IgD-negative memory B cell (primary cell): Measurements from ENCODE around the gene DNAH12. TPM values are rescaled to one million over a fixed set of nuclear protein-coding genes. Genes with fewer than 3 reads are reported as not detected.

Experiments
- H3K27ac Mint-ChIP-seq, 3 donors: one replicate each; pipeline ENCODE4 v1.8.0; 2020 to 2022; ENCODE audit warnings: mild to moderate bottlenecking in 3 of 3, mixed read lengths in 3 of 3, moderate library complexity in 1 of 3
- H3K27me3 Mint-ChIP-seq: one replicate; pipeline ENCODE4 v1.8.0; 2021; ENCODE audit warnings: mixed read lengths
- H3K36me3 Mint-ChIP-seq: one replicate; pipeline ENCODE4 v1.8.0; 2020; ENCODE audit warnings: mild to moderate bottlenecking, mixed read lengths
- H3K4me1 Mint-ChIP-seq, 3 donors: one replicate each; pipeline ENCODE4 v1.8.0; 2020 to 2022; ENCODE audit warnings: mixed read lengths in 3 of 3, mild to moderate bottlenecking in 1 of 3
- H3K4me3 Mint-ChIP-seq, 4 donors: one replicate each; pipeline ENCODE4 v1.8.0; 2020 to 2022; ENCODE audit warnings: mild to moderate bottlenecking in 4 of 4, mixed read lengths in 4 of 4, moderate library complexity in 3 of 4
- H3K9me3 Mint-ChIP-seq, 3 donors: one replicate each; pipeline ENCODE4 v1.8.0; 2020 to 2021; ENCODE audit warnings: mixed read lengths in 3 of 3, mild to moderate bottlenecking in 1 of 3
- polyA plus RNA-seq: library from polyadenylated mRNA; unstranded; fragments of 300-500 nt; fragmentation: Illumina TruSeq; gene quantifications from one replicate; pipeline ENCODE4 v1.2.3, GENCODE V29; 2021

DNAH12 gene, protein sequence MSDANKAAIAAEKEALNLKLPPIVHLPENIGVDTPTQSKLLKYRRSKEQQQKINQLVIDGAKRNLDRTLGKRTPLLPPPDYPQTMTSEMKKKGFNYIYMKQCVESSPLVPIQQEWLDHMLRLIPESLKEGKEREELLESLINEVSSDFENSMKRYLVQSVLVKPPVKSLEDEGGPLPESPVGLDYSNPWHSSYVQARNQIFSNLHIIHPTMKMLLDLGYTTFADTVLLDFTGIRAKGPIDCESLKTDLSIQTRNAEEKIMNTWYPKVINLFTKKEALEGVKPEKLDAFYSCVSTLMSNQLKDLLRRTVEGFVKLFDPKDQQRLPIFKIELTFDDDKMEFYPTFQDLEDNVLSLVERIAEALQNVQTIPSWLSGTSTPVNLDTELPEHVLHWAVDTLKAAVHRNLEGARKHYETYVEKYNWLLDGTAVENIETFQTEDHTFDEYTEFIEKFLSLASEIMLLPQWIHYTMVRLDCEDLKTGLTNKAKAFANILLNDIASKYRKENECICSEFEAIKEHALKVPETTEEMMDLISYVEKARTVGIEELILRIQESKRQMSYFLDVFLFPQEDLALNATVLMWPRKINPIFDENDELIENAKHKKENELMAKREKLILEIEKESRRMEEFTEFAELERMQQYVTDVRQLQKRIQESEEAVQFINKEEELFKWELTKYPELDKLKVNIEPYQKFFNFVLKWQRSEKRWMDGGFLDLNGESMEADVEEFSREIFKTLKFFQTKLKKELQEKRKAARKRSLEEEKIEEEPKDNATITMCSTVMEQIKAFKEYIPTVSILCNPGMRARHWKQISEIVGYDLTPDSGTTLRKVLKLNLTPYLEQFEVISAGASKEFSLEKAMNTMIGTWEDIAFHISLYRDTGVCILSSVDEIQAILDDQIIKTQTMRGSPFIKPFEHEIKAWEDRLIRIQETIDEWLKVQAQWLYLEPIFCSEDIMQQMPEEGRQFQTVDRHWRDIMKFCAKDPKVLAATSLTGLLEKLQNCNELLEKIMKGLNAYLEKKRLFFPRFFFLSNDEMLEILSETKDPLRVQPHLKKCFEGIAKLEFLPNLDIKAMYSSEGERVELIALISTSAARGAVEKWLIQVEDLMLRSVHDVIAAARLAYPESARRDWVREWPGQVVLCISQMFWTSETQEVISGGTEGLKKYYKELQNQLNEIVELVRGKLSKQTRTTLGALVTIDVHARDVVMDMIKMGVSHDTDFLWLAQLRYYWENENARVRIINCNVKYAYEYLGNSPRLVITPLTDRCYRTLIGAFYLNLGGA (N-terminal part only)
- polyA plus RNA-seq: not detected

DNA sequence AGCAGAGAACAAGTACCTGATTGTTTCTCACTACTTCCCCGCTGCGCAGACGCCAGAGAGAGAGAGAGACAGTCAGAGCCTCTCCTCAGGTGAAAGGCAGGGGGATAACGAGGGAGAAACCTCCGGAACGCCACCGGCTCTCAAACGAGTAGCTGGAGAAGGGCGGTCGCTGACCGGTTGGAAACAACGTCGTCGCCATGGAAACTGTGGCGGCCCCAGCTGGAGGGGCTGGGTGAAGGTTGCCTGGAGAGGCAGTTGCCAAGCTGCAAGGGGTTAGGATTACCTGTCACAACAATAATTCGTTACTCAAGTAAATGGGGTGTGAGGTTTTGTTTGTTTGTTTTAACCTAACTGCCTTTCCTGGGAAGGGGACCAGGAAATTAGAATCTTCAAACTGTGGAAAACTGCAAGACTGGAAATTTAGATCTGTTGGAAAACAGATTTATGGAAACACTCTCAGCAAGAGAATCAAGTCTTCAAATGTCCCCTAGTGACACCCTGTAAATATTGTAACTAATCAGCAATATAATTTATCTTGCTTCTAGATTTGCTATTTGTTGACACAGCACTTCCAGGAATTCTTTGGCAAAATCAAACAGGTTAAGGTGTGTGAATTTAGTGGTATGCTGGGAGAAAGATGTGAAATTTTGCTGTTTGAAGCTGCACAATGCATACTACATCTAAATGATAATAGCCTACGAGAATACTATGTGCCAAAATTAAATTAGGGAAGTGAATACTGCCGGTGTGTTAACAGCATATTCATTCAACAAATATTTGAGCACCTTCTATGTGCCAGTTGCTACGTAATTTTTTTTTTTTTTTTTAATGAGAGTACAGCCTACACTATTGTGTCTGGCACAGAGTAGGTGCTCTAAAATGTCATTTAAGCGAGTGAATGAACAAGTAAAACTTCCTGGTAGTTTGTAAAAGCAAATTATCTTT, at the start of gene DNAH12:
Gene DNAH12, minus strand, starts transcription at position 164 of the 945 bp plus-strand sequence. CDS start 1,474 bp downstream, outside the sequence.
- Mint-ChIP-seq H3K36me3 (peaks cover 5% of the 10 kb centered on the region), H3K27me3 (peaks cover 3% of the 10 kb centered on the region), H3K9me3 (no peaks in the 10 kb centered on the region), H3K4me1 (peaks cover 2 to 10% (median 9%) of the 10 kb centered on the region in 3 donors), H3K4me3 (peak within 1 kb of the TSS in 3 of 4 donors; percentile 46 to 76 (median 68)), H3K27ac (no peak within 1 kb of the TSS)

GRCh38 chr3:57592306-57592705, 48.2 kb upstream of the DNAH12 start:
- Mint-ChIP-seq H3K4me3 (peak overlapping the region in 1 of 4 donors; percentile 5), H3K9me3 (no peaks in the 10 kb centered on the region), H3K36me3 (peaks cover 2% of the 10 kb centered on the region), H3K4me1 (peaks cover 25 to 34% (median 32%) of the 10 kb centered on the region in 3 donors), H3K27me3 (no peaks in the 10 kb centered on the region), H3K27ac (peak overlapping the region in 2 of 3 donors; percentile 23 to 58)

DNA sequence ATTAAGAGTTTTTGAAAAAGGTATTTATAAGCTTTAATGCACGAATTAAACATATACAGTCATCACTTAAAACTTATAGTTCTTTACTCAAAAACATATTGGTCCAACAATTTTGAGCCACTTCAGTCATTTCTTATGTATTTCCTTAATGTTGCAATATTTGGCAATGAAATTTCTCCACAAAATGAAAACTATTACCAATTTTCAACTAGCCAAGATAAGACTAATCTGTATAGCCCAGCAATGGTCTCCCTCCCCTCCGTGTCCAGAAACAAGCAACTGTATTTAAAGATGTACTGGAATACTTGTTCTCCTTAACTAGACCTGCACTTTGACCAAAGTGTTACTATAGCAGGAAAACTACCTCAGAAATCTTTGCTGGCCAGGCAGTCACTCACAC, 43.8 kb upstream of the DNAH12 start:
- Mint-ChIP-seq H3K27ac (no peak overlapping the region), H3K27me3 (no peaks in the 10 kb centered on the region), H3K9me3 (no peaks in the 10 kb centered on the region), H3K36me3 (no peaks in the 10 kb centered on the region), H3K4me1 (peaks cover 25 to 33% (median 30%) of the 10 kb centered on the region in 3 donors), H3K4me3 (no peak overlapping the region)

DNA sequence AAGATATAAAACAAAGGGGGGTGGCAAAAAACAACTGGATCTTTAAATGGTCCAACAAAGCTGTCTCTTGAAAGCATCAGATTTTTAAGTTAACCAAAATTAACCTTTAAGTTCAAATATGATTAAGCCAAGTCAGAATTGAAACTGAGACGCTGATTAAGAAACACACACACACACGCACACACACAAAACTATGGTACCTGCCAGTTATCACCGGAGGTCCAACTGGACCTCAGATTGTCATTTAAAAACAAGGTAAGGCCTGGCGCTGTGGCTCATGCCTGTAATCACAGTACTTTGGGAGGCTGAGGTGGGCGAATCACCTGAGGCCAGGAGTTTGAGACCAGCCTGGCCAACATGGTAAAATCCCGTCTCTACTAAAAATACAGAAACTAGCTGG, 42.6 kb upstream of the DNAH12 start:
- H3K27me3 Mint-ChIP-seq: no peaks in the 10 kb centered on the region
- peak overlapping the region in 1 of 3 donors; percentile 86 for H3K27ac Mint-ChIP-seq
- peaks cover 22 to 29% (median 28%) of the 10 kb centered on the region in 3 donors for H3K4me1 Mint-ChIP-seq
- no peaks in the 10 kb centered on the region for H3K36me3 Mint-ChIP-seq
- H3K4me3 Mint-ChIP-seq: peak overlapping the region in 1 of 4 donors; percentile 63
- H3K9me3 Mint-ChIP-seq: no peaks in the 10 kb centered on the region

DNA sequence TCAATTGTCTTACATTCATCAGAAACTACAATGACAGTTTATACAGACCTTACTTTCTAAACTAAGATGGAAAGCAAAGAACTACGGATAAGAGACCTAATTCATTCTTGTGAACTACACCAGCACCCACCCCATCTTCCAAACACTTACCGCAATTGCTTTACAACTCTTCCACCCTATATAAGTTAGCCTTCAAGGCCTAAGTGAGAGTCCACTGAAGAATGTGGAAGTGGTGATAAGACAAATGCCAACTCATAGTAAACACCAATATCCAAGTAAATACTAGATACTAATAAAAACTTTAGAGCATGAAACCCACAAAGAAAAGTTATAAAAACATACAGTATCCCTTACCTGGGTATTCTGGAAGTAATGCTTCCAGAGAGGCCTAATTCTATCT, 39.4 kb upstream of the DNAH12 start:
- H3K36me3 Mint-ChIP-seq: no peaks in the 10 kb centered on the region
- no peak overlapping the region for H3K4me3 Mint-ChIP-seq
- H3K4me1 Mint-ChIP-seq: peaks cover 20 to 26% (median 24%) of the 10 kb centered on the region in 3 donors
- no peaks in the 10 kb centered on the region for H3K9me3 Mint-ChIP-seq
- H3K27ac Mint-ChIP-seq: no peak overlapping the region
- no peaks in the 10 kb centered on the region for H3K27me3 Mint-ChIP-seq

GRCh38 chr3:57582474-57583168, 38.5 kb upstream of the DNAH12 start:
- Mint-ChIP-seq H3K9me3 (no peaks in the 10 kb centered on the region), H3K4me1 (peaks cover 16 to 21% (median 20%) of the 10 kb centered on the region in 3 donors), H3K27me3 (no peaks in the 10 kb centered on the region), H3K36me3 (peaks cover 4% of the 10 kb centered on the region), H3K4me3 (no peak overlapping the region), H3K27ac (peak overlapping the region; percentile 2 to 59 (median 7))

DNA sequence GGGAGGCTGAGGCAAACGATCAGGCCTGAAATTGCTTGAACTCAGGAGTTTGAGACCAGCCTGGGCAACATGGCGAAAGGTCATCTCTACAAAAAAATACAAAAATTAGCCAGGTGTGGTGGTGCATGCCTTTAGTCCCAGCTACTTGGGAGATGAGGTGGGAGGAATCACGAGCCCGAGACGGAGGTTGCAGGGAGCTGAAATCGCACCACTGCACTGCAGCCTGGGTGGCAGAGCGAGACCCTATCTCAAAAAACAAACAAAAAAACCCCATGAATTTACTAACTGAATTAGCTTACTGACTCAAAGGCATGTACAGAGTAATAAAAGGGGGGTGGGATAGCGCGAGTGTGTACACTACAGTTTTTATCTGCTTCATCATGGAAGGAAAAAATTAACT, 33.7 kb upstream of the DNAH12 start:
- no peaks in the 10 kb centered on the region for H3K9me3 Mint-ChIP-seq
- H3K27me3 Mint-ChIP-seq: no peaks in the 10 kb centered on the region
- H3K4me1 Mint-ChIP-seq: peaks cover 3 to 10% (median 7%) of the 10 kb centered on the region in 3 donors
- H3K27ac Mint-ChIP-seq: peak overlapping the region in 1 of 3 donors; percentile 23
- H3K4me3 Mint-ChIP-seq: no peak overlapping the region
- peaks cover 11% of the 10 kb centered on the region for H3K36me3 Mint-ChIP-seq

DNA sequence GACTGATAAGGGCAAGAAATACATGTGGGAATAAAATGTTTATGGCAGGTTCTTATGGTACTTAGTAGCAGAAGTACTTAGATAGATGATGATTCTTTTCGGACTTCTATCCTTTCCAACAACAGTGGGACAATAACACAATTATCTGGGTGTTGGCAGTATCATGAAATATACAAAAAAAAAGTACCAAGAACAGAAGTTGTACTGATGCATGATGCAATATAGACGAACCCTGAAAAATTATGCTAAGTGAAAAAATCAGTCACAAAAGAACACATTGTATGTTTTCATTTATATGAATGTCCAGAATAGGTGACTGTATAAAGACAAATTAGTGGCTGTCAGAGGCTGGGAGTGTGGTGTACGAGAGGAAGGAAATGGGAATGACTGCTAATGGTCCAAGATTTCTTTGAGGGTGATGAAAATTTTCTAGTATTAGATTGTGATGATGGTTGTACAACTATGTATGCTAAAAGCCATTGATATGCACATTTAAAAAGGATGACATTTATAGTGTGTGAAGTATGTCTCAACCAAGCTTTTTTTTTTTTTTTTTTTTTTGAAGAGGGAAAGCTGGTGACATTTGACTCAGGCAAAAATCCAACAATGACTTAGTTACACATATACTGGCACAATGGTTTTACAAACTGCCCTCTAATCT, 32.0 kb upstream of the DNAH12 start:
- no peaks in the 10 kb centered on the region for H3K9me3 Mint-ChIP-seq

GRCh38 chr3:57572096-57572495, 28.0 kb upstream of the DNAH12 start:
- Mint-ChIP-seq H3K27ac (no peak overlapping the region), H3K36me3 (peaks cover 9% of the 10 kb centered on the region), H3K27me3 (no peaks in the 10 kb centered on the region), H3K4me1 (peaks cover 5 to 7% (median 7%) of the 10 kb centered on the region in 3 donors), H3K4me3 (no peak overlapping the region), H3K9me3 (no peaks in the 10 kb centered on the region)

More for the DNA sequence above, 32.0 kb upstream of the DNAH12 start:
- Mint-ChIP-seq H3K4me3 (no peak overlapping the region), H3K4me1 (peaks cover 5 to 8% (median 5%) of the 10 kb centered on the region in 3 donors), H3K27ac (peak overlapping the region in 2 of 3 donors; percentile 5 to 63), H3K27me3 (no peaks in the 10 kb centered on the region), H3K36me3 (peaks cover 13% of the 10 kb centered on the region)

DNA sequence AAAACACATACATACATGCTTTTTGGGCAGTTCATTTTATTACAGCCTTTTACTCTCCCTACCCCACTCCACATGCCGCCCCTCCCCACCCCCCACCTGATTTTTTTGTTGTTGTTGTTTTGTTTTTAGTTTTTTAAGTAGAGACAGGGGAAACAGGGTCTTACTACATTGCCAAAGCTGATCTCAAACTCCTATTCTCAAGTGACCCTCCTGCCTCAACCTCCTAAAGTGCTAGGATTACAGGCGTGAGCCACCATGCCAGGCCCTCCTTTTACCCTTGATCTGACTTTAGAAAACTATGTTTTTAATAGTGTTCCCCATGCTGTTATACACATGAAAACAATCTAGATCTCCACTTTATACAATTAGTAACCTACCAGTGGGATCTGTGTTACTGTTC, 26.7 kb upstream of the DNAH12 start:
- Mint-ChIP-seq H3K36me3 (peaks cover 6% of the 10 kb centered on the region), H3K27ac (peak overlapping the region in 1 of 3 donors; percentile 12), H3K27me3 (no peaks in the 10 kb centered on the region), H3K9me3 (no peaks in the 10 kb centered on the region), H3K4me3 (no peak overlapping the region), H3K4me1 (peaks cover under 1 to 7% (median 5%) of the 10 kb centered on the region in 3 donors)

- H3K4me3 Mint-ChIP-seq: no peak overlapping the region
- peak overlapping the region in 1 of 3 donors; percentile 76 for H3K27ac Mint-ChIP-seq
- no peaks in the 10 kb centered on the region for H3K9me3 Mint-ChIP-seq
- H3K27me3 Mint-ChIP-seq: no peaks in the 10 kb centered on the region
- peaks cover 1% of the 10 kb centered on the region for H3K36me3 Mint-ChIP-seq
- peaks cover 0 to 4% (median 3%) of the 10 kb centered on the region in 3 donors for H3K4me1 Mint-ChIP-seq
These were observed 25.8 kb upstream of the DNAH12 start for GRCh38 chr3:57569859-57570450.

- H3K36me3 Mint-ChIP-seq: peaks cover 2% of the 10 kb centered on the region
- H3K4me1 Mint-ChIP-seq: peaks cover 23 to 40% (median 37%) of the 10 kb centered on the region in 3 donors
- peak overlapping the region in 1 of 3 donors; percentile 57 for H3K27ac Mint-ChIP-seq
- no peaks in the 10 kb centered on the region for H3K9me3 Mint-ChIP-seq
- no peaks in the 10 kb centered on the region for H3K27me3 Mint-ChIP-seq
- peak overlapping the region in 3 of 4 donors; percentile 47 to 77 (median 75) for H3K4me3 Mint-ChIP-seq
These were observed 15.4 kb upstream of the DNAH12 start for GRCh38 chr3:57559526-57559925.
